GM19467 (cell line): Measurements from ENCODE around the gene SHLD3.
"Not testable (repeated sequence)": the region's sequence is repeated elsewhere in the genome, so short reads cannot be mapped to it uniquely, and the experiment has no call there.

Experiments
- ATAC-seq: cut with Tn5 transposase; IDR thresholded peaks from one replicate; pipeline ENCODE4 v1.9.1; 2021; ENCODE audit warnings: mild to moderate bottlenecking, moderate library complexity; ENCODE audit not compliant: unreplicated experiment

Gene SHLD3, protein sequence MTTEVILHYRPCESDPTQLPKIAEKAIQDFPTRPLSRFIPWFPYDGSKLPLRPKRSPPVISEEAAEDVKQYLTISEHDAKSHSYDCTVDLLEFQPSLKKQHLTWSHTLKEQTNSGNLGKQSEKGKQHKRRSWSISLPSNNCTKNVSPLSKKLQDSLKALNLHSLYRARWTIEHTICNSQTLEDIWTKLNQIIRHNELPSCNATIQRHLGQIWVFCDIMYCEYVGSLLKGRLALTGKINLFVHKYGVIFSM

DNA sequence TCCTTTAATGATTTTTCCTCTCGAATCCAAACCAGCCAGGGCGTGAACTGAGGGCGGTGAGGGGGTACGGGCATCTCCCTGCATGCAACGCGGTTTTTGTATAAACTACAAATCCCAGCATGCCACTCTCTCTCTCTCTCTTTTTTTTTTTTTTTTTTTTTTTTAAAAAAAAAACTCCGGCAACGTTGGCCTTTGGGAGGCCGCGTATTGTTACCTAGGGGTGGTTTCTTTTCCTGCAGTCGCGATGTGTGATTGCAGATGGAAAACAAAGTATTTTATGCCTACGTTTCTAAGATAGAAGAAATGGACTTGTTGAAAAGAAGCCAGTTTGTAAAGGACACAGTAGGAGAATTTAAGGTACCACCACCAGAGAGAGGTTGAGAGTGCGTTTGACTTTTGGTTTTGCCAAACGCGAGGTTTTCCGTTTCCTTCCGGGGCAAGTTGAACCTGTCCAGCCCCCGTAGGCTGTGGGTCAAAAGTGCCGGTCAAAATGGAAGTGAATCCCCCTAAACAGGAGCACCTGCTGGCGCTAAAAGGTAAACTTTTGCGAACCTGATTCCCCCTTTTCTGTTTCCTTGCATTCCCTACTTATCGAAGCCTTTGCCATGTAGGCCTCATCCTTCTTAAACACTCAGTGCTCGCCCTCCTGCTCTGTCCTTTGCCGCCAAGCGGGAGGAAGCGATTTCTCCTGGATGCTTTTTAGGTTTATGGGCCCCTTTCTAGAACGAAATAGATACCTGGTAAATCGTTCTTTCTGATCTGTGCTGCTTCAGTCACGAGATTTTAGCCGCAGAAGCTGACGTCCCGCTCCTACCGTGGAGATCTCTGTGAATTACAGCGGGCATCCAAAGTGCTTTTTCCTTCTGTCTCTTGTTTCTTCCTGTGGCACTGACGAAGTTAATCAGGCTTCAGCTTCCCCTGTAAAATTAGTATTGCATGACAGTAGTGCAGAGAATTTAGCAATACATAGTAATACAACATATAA lies at the start of gene SHLD3, which contains the start of gene TRAPPC13:
Gene SHLD3 (plus strand): TSS at position 457 of the 985 bp plus-strand sequence. CDS start 4,561 bp downstream, outside the sequence.
Gene TRAPPC13 (plus strand): TSS at position 457 of the 985 bp plus-strand sequence. CDS start 34 bp downstream, at position 491.
- ATAC-seq = peak; percentile 70

DNA sequence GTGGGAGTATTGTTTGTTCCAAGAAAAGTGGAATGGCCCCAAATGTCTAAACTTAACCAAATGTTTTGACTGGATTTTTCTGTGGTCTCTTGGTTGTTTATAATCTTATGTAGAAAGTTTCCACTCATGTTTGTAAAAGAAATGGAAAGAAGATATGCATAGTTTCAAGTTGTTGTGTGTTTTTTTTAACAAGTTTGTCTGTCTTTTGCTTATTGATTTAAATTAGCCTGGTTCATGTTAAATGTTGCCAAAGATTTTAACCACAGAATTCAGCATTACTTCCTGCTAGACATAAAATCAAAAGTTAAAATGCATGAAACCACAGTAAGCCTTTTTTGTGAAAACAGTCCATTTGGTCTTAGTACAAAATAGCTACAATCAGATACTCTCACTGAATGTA lies 47.7 kb upstream of the SHLD3 start:
- ATAC-seq = no peak

DNA sequence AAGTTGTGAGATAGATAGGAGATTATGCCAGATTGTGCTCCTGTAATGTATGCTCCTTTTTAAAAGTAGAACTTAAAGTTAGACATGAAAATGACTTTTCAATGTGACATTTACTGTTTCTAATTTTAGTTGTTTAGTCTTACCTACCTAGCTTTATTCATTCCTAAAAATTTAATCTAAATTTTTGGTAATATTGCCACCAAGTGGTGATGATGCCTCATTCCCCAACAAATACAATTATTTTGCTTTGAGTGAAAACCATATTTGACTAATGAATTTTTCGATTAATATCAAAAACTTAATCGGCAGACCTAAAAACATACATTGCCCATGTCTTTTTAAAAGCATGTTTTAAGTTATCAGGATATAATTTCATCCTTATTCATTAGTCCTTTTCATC lies 36.1 kb upstream of the SHLD3 start:
- ATAC-seq = no peak

DNA sequence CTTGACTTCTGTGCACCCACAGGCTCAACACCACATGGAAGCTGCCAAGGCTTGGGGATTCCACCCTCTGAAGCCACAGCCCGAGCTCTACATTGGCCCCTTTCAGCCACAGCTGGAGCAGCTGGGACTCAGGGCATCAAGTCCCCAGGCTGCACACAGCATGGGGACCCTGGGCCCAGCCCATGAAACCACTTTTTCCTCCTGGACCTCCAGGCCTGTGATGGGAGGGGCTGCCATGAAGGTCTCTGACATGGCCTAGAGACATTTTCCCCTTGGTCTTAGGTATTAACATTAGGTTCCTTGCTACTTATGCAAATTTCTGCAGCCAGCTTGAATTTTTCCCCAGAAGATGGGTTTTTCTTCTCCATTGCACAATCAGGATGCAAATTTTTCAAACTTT lies 23.1 kb upstream of the SHLD3 start:
- ATAC-seq = not testable (repeated sequence)

DNA sequence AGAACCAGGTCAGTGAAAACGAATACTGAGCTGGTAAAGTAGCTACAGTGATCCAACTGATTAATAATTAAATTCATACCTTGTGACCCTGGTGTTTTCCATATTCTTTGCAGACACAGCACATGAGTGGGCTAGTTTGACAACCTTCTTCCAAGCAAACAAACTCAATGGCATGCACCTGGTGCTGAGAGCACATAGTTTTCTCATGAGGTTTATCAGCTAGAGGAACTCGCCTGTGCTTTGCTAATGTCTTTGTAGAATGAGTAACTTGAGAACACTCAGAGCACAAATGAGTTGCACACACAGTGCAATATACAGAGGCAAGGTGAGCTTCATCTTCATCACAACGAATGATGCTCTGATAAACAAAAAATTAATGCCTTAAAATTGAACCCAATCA lies 13.3 kb upstream of the SHLD3 start:
- no peak for ATAC-seq

DNA sequence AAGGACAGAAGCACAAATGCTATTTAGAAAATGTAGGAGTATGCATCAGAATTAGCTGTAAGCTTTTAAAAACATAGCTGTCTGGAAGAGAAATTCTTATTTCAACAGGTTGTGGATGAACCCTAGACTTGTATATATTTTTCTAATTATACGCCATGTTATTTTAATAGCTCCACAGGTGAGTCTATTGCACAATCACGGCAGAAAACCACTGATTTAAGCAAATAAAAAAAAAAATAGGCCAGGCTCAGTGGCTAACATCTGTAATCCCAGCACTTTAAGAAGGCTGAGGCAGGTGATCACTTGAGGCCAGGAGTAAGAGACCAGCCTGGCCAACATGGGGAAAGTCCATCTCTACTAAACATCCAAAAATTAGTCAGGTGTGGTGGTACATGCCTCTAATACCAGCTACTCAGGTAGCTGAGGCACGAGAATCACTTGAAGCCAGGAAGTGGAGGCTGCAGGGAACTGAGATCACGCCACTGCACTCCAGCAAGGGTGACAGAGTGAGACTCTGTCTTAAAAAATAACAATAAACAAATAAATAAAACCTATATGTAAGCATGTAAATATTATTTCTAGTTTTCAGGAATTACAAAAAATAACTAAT lies 12.4 kb upstream of the SHLD3 start:
- no peak for ATAC-seq

DNA sequence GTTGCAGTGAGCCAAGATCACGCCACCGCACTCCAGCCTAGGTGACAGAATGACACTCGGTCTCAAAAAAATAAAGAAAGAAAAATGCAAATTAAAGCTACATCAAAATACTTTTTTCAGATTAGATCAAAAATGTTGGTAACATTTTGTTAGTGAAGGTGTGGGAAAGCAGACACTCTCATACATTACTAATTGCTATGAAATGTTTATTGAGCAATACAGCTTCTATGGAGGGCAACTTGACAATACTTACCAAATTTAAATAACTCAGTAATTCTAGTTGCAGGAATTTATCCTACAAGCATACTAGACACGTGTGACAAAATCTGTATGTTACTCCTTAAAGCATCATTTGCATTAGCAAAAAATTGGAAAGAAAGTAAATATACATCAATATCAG lies 4.8 kb upstream of the SHLD3 start:
- ATAC-seq = no peak

DNA sequence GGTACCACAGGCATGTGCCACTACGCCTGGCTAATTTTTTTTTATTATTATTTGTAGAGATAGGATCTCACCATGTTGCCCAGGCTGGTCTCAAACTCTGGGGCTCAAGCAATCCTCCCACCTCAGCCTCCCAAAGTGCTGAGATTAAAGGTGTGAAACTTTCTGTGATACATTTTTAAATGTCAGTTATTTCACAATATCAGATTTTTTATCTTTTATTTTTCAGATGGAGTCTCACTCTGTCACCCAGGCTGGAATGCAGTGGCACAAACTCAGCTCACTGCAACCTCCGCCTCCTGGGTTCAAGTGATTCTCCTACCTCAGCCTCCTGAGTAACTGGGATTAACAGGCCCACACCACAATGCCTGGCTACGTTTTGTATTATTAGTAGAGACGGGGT lies 2.9 kb upstream of the SHLD3 start:
- ATAC-seq = not testable (repeated sequence)

DNA sequence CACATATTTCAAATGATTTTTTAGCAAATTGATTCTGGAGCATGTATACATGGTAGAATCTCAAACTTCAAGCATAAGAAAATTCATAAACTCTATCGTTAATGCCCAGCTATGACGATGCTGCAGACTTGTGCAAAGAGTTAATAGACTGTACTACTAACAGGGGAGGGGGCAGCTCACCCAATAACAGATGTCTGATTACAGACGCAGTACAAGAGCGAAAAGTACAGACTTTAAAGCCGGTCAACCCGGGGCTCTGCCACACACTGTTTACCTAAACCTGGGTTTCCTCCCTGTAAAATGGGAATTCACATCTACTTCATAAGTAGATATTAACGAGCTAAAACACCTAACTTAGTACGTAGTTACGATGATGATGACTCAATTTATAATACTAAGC lies 1.3 kb upstream of the SHLD3 start:
- no peak for ATAC-seq

DNA sequence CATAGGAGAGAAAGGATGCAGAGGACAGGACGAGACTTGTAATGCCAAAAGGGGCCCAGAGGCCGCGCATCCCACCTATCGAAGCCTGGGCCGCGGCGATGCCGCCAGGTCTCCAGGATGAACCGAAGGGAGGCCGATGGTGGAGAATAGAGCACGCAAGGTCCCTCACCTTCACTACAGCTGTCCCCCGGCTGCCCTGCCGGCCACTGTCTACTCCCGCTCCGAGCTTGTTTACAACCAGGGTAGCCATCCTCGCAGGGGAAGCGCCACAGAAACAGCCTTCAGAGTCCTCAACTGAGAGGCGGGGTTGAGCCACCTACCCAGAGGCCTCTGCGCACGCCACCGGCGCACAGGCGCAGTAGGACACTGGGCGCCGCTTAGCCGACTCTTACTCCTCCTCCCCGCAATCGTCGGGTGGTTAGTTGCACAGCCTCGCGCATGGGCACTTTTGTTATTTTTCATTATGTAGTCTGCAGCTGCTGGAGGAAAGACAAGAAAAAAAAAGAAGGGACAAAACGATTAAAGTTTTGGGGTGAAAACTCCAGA lies 729 bp upstream of the SHLD3 start, which contains the start of gene TRIM23:
Gene TRIM23 (minus strand): TSS at position 309 of the 546 bp plus-strand sequence. CDS start 59 bp downstream, at position 250.
- ATAC-seq = peak; percentile 93

DNA sequence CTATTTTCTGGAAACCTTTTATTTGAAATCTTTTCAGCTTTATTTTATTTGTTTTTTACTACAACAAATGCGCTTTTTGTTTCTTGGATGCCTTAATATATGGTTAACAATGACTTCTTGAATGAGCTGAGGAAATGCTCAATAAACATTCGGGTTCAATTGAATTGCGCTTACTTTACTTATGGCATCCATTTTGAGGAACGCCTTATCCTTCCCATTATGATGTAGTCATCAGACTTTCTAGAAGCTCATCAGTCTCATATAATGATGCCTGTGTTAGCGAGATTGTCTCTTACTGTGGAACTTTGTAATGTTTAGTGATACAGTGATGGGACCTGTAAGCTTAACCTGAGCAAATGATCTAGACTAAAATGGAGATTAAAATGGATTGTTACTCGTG lies 916 bp downstream of the SHLD3 start:
- ATAC-seq = no peak

DNA sequence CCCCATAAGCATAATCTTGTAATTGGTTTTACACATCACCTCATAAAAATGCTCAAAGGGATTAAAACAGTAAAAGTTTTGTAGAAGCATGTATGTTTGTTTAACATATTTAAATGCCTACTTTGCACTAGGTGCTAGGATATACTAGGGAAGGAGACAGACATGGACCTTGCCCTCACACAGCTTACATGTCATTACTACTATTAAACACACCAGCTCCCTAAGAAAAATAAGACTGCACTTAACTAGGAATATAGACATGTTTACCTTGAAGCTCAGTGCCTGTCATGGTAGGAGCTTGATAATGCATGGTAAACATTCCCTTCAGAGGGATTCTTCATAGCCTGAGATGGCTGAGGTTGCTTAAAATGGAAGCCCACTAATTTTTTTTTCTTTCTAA lies 6.2 kb downstream of the SHLD3 start:
- ATAC-seq = no peak

DNA sequence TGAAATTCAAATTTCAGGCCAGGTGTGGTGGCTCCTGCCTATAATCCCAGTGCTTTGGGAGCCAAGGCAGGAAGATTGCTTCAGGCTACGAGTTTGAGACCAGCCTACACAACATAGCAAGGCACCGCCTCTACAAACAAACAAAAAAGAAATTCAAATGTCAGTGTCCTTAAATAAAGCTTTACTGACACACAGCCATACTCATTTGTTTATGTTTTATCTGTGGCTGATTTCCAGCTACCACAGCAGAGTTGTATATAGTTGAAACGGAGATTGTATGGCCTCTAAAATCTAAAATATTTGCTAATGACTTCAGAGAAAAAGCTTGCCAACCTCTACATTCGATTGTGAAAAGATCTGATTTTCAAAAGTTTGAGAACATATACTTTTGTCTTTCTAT lies 15.4 kb downstream of the SHLD3 start:
- ATAC-seq = no peak

DNA sequence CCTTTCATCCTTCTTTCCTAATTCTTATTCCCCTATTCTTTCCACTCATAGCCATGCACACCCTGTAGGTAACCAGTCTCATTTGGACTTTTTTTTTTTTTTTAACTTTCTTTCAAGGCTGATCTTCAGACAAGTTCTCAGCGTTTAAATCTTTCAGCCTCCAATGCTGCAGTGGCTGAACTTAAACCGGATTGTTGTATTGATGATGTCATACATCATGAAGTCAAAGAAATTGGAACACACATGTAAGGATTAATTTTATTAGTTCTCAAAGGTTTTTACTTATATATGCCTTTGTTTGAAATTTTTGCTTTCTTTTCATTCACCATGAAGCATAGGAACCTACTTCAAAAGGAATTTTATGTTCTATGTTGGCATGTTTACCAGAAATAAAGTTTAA lies 22.1 kb downstream of the SHLD3 start:
- no peak for ATAC-seq

DNA sequence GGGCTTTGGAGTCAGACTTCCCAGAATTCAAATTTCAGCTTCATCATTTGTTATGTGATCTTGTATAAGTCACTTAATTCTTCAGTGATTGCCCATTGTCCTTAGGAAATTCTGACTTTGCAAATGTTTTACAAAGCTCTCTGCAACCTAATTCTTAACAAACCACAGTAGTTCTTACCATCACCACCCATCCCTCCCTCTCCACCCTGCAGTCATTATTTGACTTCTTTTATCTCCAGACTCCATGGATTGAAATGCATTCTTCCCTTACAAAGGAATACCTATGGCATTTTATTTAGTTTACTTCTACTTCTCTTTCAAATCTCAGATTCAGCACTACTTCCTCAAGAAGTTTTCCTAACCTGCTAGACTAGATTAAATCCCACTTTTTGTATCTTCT lies 23.1 kb downstream of the SHLD3 start:
- no peak for ATAC-seq

DNA sequence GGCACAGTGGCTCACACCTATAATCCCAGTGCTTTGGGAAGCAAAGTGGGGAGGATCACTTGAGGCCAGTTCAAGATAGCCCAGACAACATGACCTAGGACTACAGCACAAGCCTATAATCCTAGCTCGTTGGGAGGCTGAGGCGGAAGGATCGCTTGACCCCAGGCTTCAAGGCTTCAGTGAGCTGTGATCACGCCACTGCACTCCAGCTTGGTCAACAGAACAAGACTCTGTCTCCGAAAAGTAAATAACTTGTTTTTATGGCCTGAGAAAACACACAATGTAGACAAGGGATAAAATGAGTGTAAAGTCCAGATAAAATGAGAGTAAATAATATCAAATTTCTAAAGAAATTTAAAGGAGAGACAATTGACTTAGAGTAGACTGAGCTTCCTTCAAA lies 26.3 kb downstream of the SHLD3 start:
- no peak for ATAC-seq

DNA sequence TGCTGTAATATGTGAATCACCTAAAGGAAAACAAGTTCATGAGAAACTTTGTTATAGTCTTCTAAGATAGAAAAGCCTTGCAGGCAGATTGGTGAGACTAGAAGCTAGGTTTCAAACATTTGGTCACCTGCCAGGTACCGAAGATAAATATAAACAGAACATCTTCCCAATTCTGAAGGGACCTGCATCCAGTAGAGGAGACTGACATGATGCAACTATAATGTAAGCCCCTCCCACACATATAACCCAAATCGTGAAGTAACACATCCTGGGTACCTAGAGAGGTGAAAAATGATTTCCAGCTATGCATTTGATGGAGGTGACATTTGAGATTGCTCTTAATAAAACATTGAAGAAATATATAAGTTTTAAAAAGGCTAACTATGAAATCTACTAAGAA lies 29.9 kb downstream of the SHLD3 start:
- no peak for ATAC-seq

DNA sequence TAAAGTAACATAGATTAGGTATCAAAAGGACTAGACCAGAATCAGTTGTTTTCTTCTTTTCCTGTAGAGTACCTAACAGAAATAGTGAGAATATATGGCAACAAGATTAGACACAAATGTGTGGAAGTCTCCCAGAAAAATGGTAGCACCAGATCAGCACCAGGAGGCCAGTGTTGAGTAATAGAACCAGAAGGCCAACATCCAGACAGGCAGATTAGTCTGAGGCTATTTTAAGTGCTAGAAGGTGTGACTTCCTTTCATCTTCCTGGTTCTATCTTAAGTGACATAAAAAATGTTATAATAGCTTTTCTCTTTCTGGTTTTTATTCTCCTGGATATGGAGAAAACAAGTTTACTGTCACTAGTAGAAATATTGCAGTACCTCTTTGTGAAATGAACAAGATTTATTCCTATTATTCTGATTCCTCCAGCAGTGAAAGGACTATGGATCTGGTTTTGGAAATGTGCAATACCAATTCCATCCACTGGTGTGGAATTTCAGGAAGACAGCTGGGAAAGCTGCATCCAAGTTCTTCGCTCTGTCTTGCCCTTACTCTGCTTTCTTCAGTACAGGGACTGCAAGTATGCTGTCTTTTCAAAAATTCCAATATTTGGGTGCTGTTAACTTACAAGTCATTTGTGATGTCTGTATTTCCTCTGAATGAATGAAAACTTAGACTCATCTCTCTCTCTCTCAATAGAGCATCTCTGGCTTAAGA lies 39.1 kb downstream of the SHLD3 start:
- no peak for ATAC-seq

DNA sequence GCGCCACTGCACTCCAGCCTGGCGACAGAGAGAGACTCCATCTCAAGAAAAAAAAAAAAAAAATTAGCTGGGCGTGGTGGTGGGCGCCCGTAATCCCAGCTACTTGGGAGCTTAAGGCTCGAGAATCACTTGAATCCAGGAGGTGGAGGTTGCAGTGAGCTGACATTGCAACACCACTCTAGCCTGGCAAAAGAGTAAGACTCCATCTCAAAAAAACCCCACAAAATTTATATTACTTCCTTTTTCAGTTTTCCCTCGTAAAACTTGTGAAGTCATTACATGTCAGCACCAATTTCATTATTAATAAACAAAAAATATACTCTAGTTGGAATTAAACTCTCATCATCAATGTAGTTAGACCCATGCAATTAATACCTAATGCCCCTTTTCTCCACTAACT lies 43.9 kb downstream of the SHLD3 start:
- no peak for ATAC-seq

DNA sequence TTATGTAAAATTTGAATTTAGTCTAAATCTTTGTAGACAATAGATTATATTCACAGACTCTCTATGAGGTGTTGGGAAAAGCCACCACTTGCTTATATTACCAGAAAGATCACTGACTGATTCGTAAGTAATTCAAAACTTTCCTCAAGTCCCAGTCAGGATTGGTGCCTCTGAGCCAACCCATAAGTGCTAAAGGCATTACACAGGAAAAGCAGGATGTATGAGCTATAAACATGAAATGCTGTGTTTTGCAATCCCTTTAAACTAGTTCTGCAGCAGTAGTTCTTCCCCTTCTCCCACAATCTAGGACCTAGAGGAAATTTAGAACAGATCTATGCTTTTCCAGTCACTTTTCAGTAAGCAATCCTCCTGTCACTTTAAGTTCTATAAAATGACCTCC lies 48.0 kb downstream of the SHLD3 start:
- ATAC-seq = no peak
